HTR-8/SVneo (cell line): ENCODE measurements around the gene SYNRG.
A peak's percentile ranks its signal among the peaks of the same experiment; 100 is the strongest.

Source experiments
- DNase-seq: peaks from one replicate; pipeline ENCODE4 v3.0.0; 2011; ENCODE audit warnings: low spot score, mixed read lengths; ENCODE audit not compliant: insufficient read length
- FAIRE-seq: peaks from 2 replicates; lab custom pipeline; 2011; peaks lifted over from hg19 to GRCh38; lab: Jason Lieb, UNC

Gene SYNRG

GRCh38 chr17:37483311-37484039 is 125.7 kb downstream of the SYNRG start:
- no peak for FAIRE-seq
- DNase-seq = peak; percentile 32

GRCh38 chr17:37481001-37481665 is 128.1 kb downstream of the SYNRG start:
- FAIRE-seq (no peak), DNase-seq (no peak)

GRCh38 chr17:37480427-37480826 is 128.8 kb downstream of the SYNRG start:
- FAIRE-seq (no peak), DNase-seq (no peak)

- DNase-seq = no peak
These were observed 130.2 kb downstream of the SYNRG start for GRCh38 chr17:37479025-37479424.

GRCh38 chr17:37478187-37478586 is 131.0 kb downstream of the SYNRG start:
- no peak for FAIRE-seq
- DNase-seq = no peak

More at GRCh38 chr17:37479025-37479424, 130.2 kb downstream of the SYNRG start:
- FAIRE-seq = no peak

GRCh38 chr17:37476431-37477120 is 132.6 kb downstream of the SYNRG start:
- DNase-seq = peak; percentile 64
- FAIRE-seq = no peak

GRCh38 chr17:37475731-37476420 is 133.3 kb downstream of the SYNRG start:
- DNase-seq (no peak), FAIRE-seq (no peak)

- no peak for FAIRE-seq
- no peak for DNase-seq
These were observed 139.0 kb downstream of the SYNRG start for GRCh38 chr17:37470181-37470580.

- no peak for DNase-seq
- FAIRE-seq = no peak
These were observed 142.7 kb downstream of the SYNRG start for GRCh38 chr17:37466471-37466870.

GRCh38 chr17:37465069-37465616 is 144.1 kb downstream of the SYNRG start:
- FAIRE-seq = no peak
- DNase-seq = peak; percentile 88
